ENCODE results near the gene ANXA2R. TPM values are rescaled to one million over a fixed set of nuclear protein-coding genes. Genes with fewer than 3 reads are reported as not detected.
"Not testable (repeated sequence)": the region's sequence is repeated elsewhere in the genome, so short reads cannot be mapped to it uniquely, and the experiment has no call there.

ANXA2R gene
- total RNA-seq, 2 donors from 2014 or later: 33.0 to 44.0 TPM

DNA sequence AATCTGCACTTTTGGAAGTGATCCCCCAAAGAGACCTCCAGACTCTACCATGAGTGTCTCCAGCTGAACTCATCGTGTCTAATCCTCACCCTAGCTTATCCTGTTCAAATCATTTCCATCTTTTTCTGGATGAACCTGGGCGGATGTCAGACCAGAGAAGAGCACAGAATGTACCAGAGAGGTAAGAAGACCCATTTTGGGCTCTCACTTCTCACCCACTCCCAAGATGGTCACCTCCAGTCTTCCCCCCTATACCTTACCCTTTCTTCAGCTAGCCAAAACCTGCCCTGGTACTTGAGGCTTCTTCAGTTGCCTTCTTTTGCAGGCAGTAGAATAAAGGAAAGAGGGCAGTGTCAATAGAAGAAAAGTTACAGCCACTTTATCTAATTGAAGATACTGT is 27.9 kb upstream of the ANXA2R start:
- Mint-ChIP-seq H3K4me3 (peak overlapping the region; percentile 96), H3K4me1 (peaks cover 44% of the 10 kb centered on the region), H3K36me3 (ENCODE audit: low read depth) (peaks cover 7% of the 10 kb centered on the region), H3K27me3 (no peaks in the 10 kb centered on the region), H3K27ac (peak overlapping the region; percentile 99)
- ATAC-seq (no peak), DNase-seq (no peak)
- H3K9me3 ChIP-seq (ENCODE audit: control insufficient read depth, low read length, poor library complexity, severe bottlenecking): no peaks in the 10 kb centered on the region

DNA sequence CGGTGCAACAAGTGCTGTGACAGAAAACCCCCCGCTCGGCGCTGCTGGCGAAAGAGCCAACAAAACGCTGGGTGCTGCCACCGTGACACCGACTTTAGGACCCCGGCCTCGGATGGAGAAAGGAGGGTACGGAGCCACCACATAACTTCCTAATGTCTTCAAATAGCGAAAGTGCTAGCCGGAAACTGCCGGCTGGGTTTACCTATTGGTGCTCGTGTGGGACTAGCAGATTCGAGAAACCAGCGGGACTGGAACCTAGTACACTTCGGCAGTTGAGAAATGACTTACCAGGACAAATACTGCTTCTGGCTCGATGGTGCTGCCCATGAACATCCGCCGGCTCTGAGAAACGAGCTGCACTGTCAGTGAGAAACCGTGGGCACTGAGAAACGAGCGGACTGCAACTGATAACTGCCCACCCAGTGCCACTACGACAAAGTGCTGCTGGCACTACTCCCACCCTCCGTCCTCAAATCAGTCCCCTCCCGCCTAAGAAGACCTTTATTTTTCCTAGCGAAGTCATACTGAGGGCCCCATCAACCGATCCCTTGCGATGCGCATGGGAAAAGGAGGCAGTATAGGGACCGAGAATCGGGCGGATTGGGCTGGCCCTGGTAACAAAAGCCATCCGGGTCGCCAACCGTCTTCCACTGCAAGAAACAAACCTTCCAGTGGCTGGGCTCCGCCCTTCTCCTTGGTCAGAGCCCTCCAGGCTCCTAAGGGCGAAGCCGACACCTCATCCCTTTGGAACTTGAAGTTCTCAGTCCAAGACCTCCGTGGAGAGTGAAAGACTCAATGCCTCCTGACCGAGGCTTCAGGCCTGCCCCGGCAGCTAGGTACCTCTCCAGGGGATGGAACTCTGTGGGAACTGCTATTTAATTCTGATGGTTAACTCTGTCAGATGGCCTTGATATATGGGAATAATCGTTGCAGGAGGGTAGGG is 27.0 kb upstream of the ANXA2R start:
- Mint-ChIP-seq H3K27me3 (no peaks in the 10 kb centered on the region), H3K36me3 (ENCODE audit: low read depth) (peaks cover 5% of the 10 kb centered on the region), H3K4me1 (peaks cover 40% of the 10 kb centered on the region), H3K27ac (peak overlapping the region; percentile 99), H3K4me3 (peak overlapping the region; percentile 96)
- DNase-seq: peak; percentile 65 to 91 (median 74)
- no peaks in the 10 kb centered on the region for H3K9me3 ChIP-seq (ENCODE audit: control insufficient read depth, low read length, poor library complexity, severe bottlenecking)
- ATAC-seq: peak; percentile 58

DNA sequence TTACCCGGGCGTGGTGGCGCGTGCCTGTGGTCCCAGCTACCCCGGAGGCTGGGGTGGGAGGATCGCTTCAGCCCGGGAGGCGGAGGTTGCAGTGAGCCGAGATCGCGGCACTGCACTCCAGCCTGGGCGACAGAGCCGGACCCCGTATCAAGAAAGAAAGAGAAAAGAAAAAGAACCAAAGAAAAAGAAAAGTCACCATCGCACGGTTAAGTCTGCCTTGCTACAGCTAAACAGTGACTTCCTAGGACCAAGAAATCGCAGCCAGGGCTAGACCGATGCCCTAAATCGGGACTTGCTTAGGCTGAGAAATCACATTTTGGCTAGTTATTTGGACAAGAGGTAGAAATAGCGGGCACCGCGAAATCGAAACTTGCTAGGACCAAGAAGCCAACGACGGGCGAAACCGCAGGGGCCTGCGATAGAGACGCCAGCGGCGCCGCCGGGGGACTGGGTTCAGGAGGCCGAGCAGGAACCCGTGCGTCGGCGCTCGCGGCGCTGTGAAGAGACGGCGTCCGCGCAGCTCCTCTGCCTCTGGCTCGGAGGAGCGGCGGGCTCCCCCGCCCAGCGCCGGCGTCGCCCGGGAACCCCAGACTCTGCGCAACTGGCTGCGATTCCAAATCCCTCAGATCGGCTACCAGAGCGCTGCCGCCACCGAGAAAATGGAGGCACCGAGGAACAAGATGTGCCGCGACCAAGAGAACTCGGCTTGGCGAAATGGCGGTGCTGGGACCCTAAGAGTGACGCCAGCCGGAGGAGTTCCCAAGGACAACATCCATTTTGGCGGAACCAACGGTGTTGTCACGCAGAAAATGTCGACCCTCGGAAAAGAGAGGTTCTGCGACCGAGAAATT is 26.1 kb upstream of the ANXA2R start:
- Mint-ChIP-seq H3K4me3 (peak overlapping the region; percentile 96), H3K27ac (peak overlapping the region; percentile 99), H3K36me3 (ENCODE audit: low read depth) (peaks cover 5% of the 10 kb centered on the region), H3K27me3 (no peaks in the 10 kb centered on the region), H3K4me1 (peaks cover 40% of the 10 kb centered on the region)
- peak; percentile 43 for ATAC-seq
- peak; percentile 54 to 61 (median 60) for DNase-seq
- no peaks in the 10 kb centered on the region for H3K9me3 ChIP-seq (ENCODE audit: control insufficient read depth, low read length, poor library complexity, severe bottlenecking)

DNA sequence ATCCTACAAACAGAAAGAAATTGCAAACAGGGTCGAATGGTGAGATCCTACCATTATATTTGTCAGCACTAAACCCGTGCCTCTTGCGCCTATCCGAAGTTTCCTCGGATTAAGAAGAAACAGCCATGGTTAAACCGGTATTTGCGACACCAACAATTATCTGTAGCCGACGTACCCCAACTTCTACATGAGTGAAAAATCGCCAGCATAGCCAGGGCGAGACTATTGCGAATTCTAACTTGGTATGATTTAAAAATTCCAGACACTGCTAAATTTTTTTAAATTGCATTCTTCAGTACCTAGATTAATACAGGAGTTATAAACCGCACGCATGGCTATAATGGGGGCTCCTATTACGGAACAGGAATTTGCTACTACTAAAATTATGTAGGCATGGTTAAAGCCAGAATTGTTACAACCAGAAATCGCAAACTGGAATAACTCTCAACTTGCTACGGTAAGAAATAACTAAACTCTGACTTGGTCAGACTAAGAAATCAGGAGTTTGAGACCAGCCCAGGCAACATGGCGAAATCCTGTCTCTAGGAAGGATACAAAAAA is 25.3 kb upstream of the ANXA2R start:
- H3K9me3 ChIP-seq (ENCODE audit: control insufficient read depth, low read length, poor library complexity, severe bottlenecking): no peaks in the 10 kb centered on the region
- H3K36me3 Mint-ChIP-seq (ENCODE audit: low read depth): peaks cover 2% of the 10 kb centered on the region
- H3K4me3 Mint-ChIP-seq: peak overlapping the region; percentile 96
- H3K27me3 Mint-ChIP-seq: no peaks in the 10 kb centered on the region
- H3K27ac Mint-ChIP-seq: peak overlapping the region; percentile 99
- peaks cover 34% of the 10 kb centered on the region for H3K4me1 Mint-ChIP-seq
- DNase-seq (no peak), ATAC-seq (no peak)

DNA sequence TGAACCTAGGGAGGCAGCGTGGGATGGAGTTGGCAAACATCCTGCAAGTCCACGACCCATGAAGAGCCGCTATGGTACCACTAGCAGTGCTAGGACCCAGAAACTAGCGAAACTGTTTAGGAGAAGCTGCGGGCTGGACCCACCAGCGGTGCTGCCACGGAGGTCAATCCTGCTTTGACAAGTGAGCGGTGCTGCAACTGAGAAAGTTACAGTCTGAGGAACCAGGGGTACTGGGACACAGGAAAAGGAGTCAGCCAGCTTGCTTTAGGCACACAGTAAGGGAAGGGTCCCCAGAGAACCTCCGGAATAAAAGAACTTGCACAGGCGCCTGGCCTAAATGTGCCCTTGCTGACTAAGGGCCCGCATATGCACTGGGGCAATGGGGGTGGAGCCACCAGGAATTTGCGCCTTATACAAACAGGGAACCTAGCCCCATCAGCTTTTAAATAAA is 23.6 kb upstream of the ANXA2R start:
- H3K36me3 Mint-ChIP-seq (ENCODE audit: low read depth): peaks cover 2% of the 10 kb centered on the region
- H3K27ac Mint-ChIP-seq: peak overlapping the region; percentile 99
- H3K4me1 Mint-ChIP-seq: peaks cover 25% of the 10 kb centered on the region
- no peaks in the 10 kb centered on the region for H3K27me3 Mint-ChIP-seq
- ATAC-seq (no peak), DNase-seq (no peak)
- H3K9me3 ChIP-seq (ENCODE audit: control insufficient read depth, low read length, poor library complexity, severe bottlenecking): no peaks in the 10 kb centered on the region
- no peak overlapping the region for H3K4me3 Mint-ChIP-seq

DNA sequence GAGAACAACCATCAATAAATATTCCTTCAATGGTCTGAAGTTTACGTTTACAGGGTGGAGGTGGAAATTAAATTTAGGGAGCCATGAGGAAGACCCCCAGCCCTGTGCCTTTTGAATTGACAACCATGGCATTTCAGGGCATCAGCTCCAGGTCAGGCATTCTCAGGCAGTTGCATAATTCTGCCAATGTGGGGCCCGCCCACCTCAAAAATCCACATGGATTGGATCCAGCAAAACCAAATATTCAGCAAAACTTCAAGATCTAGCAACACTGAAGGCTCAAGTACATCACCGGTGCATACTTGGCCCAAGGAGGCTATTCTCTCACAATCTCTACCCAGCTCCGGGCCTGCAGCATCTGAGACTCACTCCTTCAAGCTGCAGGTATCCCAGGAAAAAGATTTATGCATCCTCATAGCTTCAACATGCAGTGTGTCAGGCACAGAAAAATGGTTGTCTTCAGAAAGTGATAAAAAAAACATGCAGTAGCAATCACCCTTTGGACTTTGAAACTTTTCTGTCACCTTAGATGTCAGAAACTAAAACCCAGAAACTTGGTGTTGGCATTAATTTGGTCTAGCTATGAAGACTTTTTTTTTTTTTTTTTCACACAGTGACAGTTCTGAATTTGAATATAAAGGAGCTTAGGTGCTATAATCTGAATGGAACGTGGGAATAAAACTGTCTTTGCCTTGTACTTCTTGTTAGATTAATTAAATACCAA is 21.4 kb upstream of the ANXA2R start:
- DNase-seq (no peak), ATAC-seq (no peak)
- peaks cover 11% of the 10 kb centered on the region for H3K4me1 Mint-ChIP-seq
- peak overlapping the region; percentile 85 for H3K27ac Mint-ChIP-seq
- no peaks in the 10 kb centered on the region for H3K27me3 Mint-ChIP-seq
- no peaks in the 10 kb centered on the region for H3K9me3 ChIP-seq (ENCODE audit: control insufficient read depth, low read length, poor library complexity, severe bottlenecking)
- no peak overlapping the region for H3K4me3 Mint-ChIP-seq
- H3K36me3 Mint-ChIP-seq (ENCODE audit: low read depth): peaks cover 2% of the 10 kb centered on the region

DNA sequence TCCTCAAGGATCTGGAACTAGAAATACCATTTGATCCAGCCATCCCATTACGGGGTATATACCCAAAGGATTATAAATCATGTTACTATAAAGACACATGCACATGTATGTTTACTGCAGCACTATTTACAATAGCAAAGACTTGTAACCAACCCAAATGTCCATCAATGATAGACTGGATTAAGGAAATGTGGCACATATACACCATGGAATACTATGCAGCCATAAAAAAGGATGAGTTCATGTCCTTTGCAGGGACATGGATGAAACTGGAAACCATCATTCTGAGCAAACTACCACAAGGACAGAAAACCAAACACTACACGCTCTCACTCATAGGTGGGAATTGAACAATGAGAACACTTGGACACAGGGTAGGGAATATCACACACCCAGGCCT is 19.9 kb upstream of the ANXA2R start:
- not testable (repeated sequence) for H3K27me3 Mint-ChIP-seq; ATAC-seq; DNase-seq; H3K4me3 Mint-ChIP-seq; H3K27ac Mint-ChIP-seq; H3K36me3 Mint-ChIP-seq (ENCODE audit: low read depth); H3K9me3 ChIP-seq (ENCODE audit: control insufficient read depth, low read length, poor library complexity, severe bottlenecking)
- peaks cover 11% of the 10 kb centered on the region for H3K4me1 Mint-ChIP-seq

DNA sequence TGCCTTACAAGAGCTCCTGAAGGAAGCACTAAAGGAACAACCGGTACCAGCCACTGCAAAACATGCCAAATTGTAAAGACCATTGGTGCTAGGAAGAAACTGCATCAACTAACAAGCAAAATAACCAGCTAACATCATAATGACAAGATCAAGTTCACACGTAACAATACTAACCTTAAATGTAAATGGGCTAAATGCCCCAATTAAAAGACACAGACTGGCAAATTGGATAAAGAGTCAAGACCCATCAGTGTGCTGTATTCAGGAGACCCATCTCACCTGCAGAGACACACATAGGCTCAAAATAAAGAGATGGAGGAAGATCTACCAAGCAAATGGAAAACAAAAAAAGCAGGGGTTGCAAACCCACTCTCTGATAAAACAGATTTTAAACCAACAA is 15.0 kb upstream of the ANXA2R start:
- H3K27ac Mint-ChIP-seq; DNase-seq; ATAC-seq; H3K36me3 Mint-ChIP-seq (ENCODE audit: low read depth); H3K4me3 Mint-ChIP-seq; H3K9me3 ChIP-seq (ENCODE audit: control insufficient read depth, low read length, poor library complexity, severe bottlenecking); H3K27me3 Mint-ChIP-seq; H3K4me1 Mint-ChIP-seq: not testable (repeated sequence)

DNA sequence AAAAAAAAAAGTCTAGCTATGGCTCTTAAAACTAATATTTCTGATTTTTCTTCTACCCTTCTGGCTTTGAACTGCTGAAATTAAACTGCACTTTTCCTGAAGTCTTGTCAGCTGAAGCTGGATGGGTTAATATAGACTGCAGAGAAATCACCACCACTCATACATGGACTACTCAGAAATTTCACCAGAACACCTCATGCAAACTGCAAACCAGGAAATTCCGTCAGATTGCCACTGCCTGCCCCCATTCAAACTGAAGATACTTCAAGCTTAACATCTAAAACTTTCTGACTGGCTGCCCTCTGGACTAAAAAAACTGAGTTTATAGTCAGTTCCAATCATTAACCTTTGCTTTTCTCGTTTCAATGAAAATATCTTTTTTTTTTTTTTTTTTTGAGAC is 11.6 kb upstream of the ANXA2R start:
- Mint-ChIP-seq H3K27me3 (no peaks in the 10 kb centered on the region), H3K4me1 (peaks cover under 1% of the 10 kb centered on the region), H3K4me3 (no peak overlapping the region), H3K27ac (no peak overlapping the region), H3K36me3 (ENCODE audit: low read depth) (peaks cover 2% of the 10 kb centered on the region)
- ATAC-seq (no peak), DNase-seq (no peak)
- H3K9me3 ChIP-seq (ENCODE audit: control insufficient read depth, low read length, poor library complexity, severe bottlenecking): no peaks in the 10 kb centered on the region

DNA sequence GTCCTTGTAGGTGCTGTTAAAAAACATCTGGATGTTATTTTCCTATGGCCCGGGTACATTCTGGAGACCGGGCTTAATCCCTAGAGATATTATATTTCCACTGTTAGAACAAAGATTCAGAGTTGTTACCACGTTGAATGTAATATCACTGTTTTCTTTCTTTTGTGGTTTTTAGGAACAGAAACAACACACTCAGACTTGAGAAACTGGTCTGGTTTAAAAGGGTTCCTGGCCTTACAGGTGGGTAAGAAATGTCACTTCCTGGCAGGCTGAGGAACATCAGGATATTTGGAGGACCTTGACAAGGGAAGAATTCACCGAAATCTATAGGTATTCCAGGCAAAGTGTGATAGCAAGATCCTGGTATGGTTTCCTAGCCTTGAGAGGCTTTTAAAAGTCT is 10.3 kb upstream of the ANXA2R start:
- H3K27me3 Mint-ChIP-seq: no peaks in the 10 kb centered on the region

DNA sequence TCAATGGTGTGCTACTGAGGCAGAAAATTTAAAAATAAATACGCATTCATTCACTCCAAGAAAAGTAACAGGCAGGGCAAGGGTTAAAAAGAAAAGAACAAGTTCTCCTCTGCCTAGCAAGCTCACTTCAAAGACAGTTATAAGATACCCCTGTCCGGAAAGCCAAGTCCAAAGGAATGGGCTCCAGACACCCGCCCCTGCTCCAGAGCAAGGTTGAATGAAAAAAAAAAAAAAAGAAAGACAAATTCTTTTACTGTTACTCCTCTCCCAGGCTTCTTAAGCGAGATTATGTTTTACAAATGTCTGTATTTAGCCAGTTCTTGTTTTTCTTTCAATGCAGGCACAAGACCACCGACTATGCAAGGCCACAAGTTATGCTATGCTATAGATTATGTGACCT is 9.1 kb upstream of the ANXA2R start:
- H3K4me1 Mint-ChIP-seq: peaks cover 9% of the 10 kb centered on the region
- no peaks in the 10 kb centered on the region for H3K9me3 ChIP-seq (ENCODE audit: control insufficient read depth, low read length, poor library complexity, severe bottlenecking)
- H3K36me3 Mint-ChIP-seq (ENCODE audit: low read depth): peaks cover 2% of the 10 kb centered on the region
- no peak for ATAC-seq
- no peak for DNase-seq
- H3K27me3 Mint-ChIP-seq: no peaks in the 10 kb centered on the region
- no peak overlapping the region for H3K4me3 Mint-ChIP-seq
- H3K27ac Mint-ChIP-seq: peak overlapping the region; percentile 27

More for the DNA sequence above, 10.3 kb upstream of the ANXA2R start:
- Mint-ChIP-seq H3K4me1 (peaks cover 3% of the 10 kb centered on the region), H3K4me3 (no peak overlapping the region), H3K36me3 (ENCODE audit: low read depth) (peaks cover 2% of the 10 kb centered on the region), H3K27ac (no peak overlapping the region)
- no peaks in the 10 kb centered on the region for H3K9me3 ChIP-seq (ENCODE audit: control insufficient read depth, low read length, poor library complexity, severe bottlenecking)
- ATAC-seq (no peak), DNase-seq (no peak)

DNA sequence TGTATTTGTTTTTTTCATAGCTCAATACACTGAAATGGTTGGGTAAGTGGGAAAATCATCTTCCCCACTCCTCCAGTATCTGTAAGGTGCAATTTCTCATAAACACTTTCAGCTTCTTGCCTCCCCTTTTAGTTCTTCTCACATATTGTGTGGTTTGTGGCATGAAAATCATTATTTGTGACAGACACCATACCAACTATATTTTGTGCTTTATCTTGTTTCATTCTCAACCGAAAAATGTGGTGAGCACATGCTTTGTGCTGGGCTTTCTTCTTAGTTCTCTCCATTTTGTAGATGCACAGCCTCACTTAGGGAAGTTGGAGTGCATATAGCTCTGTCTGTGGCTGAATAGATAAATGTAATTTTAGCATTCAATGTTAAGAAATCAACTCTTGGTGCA is 6.4 kb upstream of the ANXA2R start:
- Mint-ChIP-seq H3K4me3 (peak overlapping the region; percentile 25), H3K36me3 (ENCODE audit: low read depth) (no peaks in the 10 kb centered on the region), H3K27ac (peak overlapping the region; percentile 78), H3K27me3 (no peaks in the 10 kb centered on the region), H3K4me1 (peaks cover 17% of the 10 kb centered on the region)
- H3K9me3 ChIP-seq (ENCODE audit: control insufficient read depth, low read length, poor library complexity, severe bottlenecking): no peaks in the 10 kb centered on the region
- no peak for DNase-seq
- no peak for ATAC-seq

Measured in T-helper 17 cell (primary cell).